ENCODE data around the gene OSTN. TPM values are rescaled to one million over a fixed set of nuclear protein-coding genes. Genes with fewer than 3 reads are reported as not detected.

OSTN gene
- total RNA-seq, 2 experiments from 2014 or later: not detected

GRCh38 chr3:191158247-191158646 is 40.8 kb upstream of the OSTN start:
- Histone ChIP-seq H3K4me3 (ENCODE audit: low read depth, low read length, poor library complexity, severe bottlenecking) (no peak overlapping the region), H3K36me3 (ENCODE audit: insufficient read depth, low read length) (peaks cover 2% of the 10 kb centered on the region; the same call in 1 of the 2 replicates), H2AFZ (ENCODE audit: low read length) (peak overlapping the region; percentile 55), H3K4me1 (ENCODE audit: insufficient read depth, low read length, poor library complexity, severe bottlenecking) (no peaks in the 10 kb centered on the region), H4K20me1 (ENCODE audit: insufficient read depth, low read length) (no peaks in the 10 kb centered on the region), H3K4me2 (ENCODE audit: low read length) (no peak overlapping the region), H3K79me2 (ENCODE audit: insufficient read depth, low read depth, low read length) (no peaks in the 10 kb centered on the region), H3K9me3 (ENCODE audit: low read length) (peaks cover 53% of the 10 kb centered on the region), H3K27ac (ENCODE audit: low read depth, low read length, poor library complexity, severe bottlenecking) (no peak overlapping the region), H3K9me2 (ENCODE audit: insufficient read depth, low read length) (no peaks in the 10 kb centered on the region)
- intact Hi-C loops (cut with micrococcal nuclease; ENCODE audit: unreplicated experiment): no loop called here
- TF ChIP-seq CTCF (conservative IDR thresholded peaks at IDR 0.05; ENCODE audit: low read length) (no peak), EZH2phosphoT487 (IDR thresholded peaks at IDR 0.05; ENCODE audit: borderline replicate concordance, low read depth, low read length) (no peak)
- no TSS peak for BruUV-seq (replicated peaks)
- DNase-seq (ENCODE audit: low spot score): no peak
- CTCF ChIA-PET (ENCODE audit: unreplicated experiment): no interaction called here
- POLR2A ChIA-PET: interaction anchor here (1.3 to 3.2 kb wide), 4 partner anchors 9 to 18 kb away, joined by 3 to 14 read pairs (median 8); no protein-coding TSS in a partner anchor

- peaks cover 50% of the 10 kb centered on the region for H3K9me3 ChIP-seq (ENCODE audit: low read length)
- H3K4me2 ChIP-seq (ENCODE audit: low read length): no peak overlapping the region
- H3K79me2 ChIP-seq (ENCODE audit: insufficient read depth, low read depth, low read length): no peaks in the 10 kb centered on the region
- H2AFZ ChIP-seq (ENCODE audit: low read length): peak overlapping the region; percentile 24; the same call in 1 of the 2 replicates
- CTCF ChIA-PET (ENCODE audit: unreplicated experiment): no interaction called here
- H4K20me1 ChIP-seq (ENCODE audit: insufficient read depth, low read length): no peaks in the 10 kb centered on the region
- H3K36me3 ChIP-seq (ENCODE audit: insufficient read depth, low read length): peaks cover 2% of the 10 kb centered on the region; the same call in 1 of the 2 replicates
- intact Hi-C loops (cut with micrococcal nuclease; ENCODE audit: unreplicated experiment): no loop called here
- H3K9me2 ChIP-seq (ENCODE audit: insufficient read depth, low read length): no peaks in the 10 kb centered on the region
- no peaks in the 10 kb centered on the region for H3K4me1 ChIP-seq (ENCODE audit: insufficient read depth, low read length, poor library complexity, severe bottlenecking)
- POLR2A ChIA-PET: interaction anchor here (0.8 to 3.2 kb wide), 6 partner anchors 10 to 23 kb away, joined by 3 to 14 read pairs (median 7); no protein-coding TSS in a partner anchor
- H3K27ac ChIP-seq (ENCODE audit: low read depth, low read length, poor library complexity, severe bottlenecking): no peak overlapping the region
- DNase-seq (ENCODE audit: low spot score): no peak
- no TSS peak for BruUV-seq (replicated peaks)
- TF ChIP-seq CTCF (conservative IDR thresholded peaks at IDR 0.05; ENCODE audit: low read length) (no peak), EZH2phosphoT487 (IDR thresholded peaks at IDR 0.05; ENCODE audit: borderline replicate concordance, low read depth, low read length) (no peak)
- H3K4me3 ChIP-seq (ENCODE audit: low read depth, low read length, poor library complexity, severe bottlenecking): no peak overlapping the region
These were observed 40.2 kb upstream of the OSTN start for GRCh38 chr3:191158815-191159214.

- Histone ChIP-seq H2AFZ (ENCODE audit: low read length) (no peak overlapping the region), H3K9me2 (ENCODE audit: insufficient read depth, low read length) (no peaks in the 10 kb centered on the region), H3K27ac (ENCODE audit: low read depth, low read length, poor library complexity, severe bottlenecking) (no peak overlapping the region), H3K4me1 (ENCODE audit: insufficient read depth, low read length, poor library complexity, severe bottlenecking) (peaks cover 31% of the 10 kb centered on the region), H3K36me3 (ENCODE audit: insufficient read depth, low read length) (no peaks in the 10 kb centered on the region; the same call in 1 of the 2 replicates), H3K79me2 (ENCODE audit: insufficient read depth, low read depth, low read length) (no peaks in the 10 kb centered on the region), H3K4me2 (ENCODE audit: low read length) (no peak overlapping the region), H4K20me1 (ENCODE audit: insufficient read depth, low read length) (no peaks in the 10 kb centered on the region), H3K4me3 (ENCODE audit: low read depth, low read length, poor library complexity, severe bottlenecking) (no peak overlapping the region), H3K9me3 (ENCODE audit: low read length) (peaks cover 21% of the 10 kb centered on the region)
- TF ChIP-seq CTCF (conservative IDR thresholded peaks at IDR 0.05; ENCODE audit: low read length) (no peak), EZH2phosphoT487 (IDR thresholded peaks at IDR 0.05; ENCODE audit: borderline replicate concordance, low read depth, low read length) (no peak)
- CTCF ChIA-PET (ENCODE audit: unreplicated experiment): no interaction called here
- no peak for DNase-seq (ENCODE audit: low spot score)
- POLR2A ChIA-PET: interaction anchor here (0.6 to 2.1 kb wide), 4 partner anchors 10 to 82 kb away, joined by 3 to 6 read pairs (median 4); no protein-coding TSS in a partner anchor
- BruUV-seq (replicated peaks): no TSS peak
- intact Hi-C loops (cut with micrococcal nuclease; ENCODE audit: unreplicated experiment): no loop called here
These were observed 33.2 kb upstream of the OSTN start for GRCh38 chr3:191165802-191166201.
